OCI-LY1 (cell line): ENCODE data around the gene ADAM19.
"Not testable (repeated sequence)": the region's sequence is repeated elsewhere in the genome, so short reads cannot be mapped to it uniquely, and the experiment has no call there.

Experiments
- H2AFZ ChIP-seq: fragments of 200-600 bp; sonication (generic), shearing (Covaris generic); 2 replicates; pipeline ENCODE4 v1.6.0; 2014; ENCODE audit warnings: antibody characterized with exemption, mild to moderate bottlenecking, low read length
- H3F3A ChIP-seq: fragments of 200-600 bp; sonication (generic), shearing (Covaris generic); 2 replicates; pipeline ENCODE4 v1.6.0; 2014; ENCODE audit warnings: mild to moderate bottlenecking, antibody characterized with exemption, low read length, moderate library complexity; ENCODE audit not compliant: insufficient read depth
- H3K27ac ChIP-seq: fragments of 200-600 bp; sonication (generic); 2 replicates; pipeline ENCODE4 v1.5.1; 2014; ENCODE audit warnings: low read length, mixed run types, mild to moderate bottlenecking, low read depth; ENCODE audit not compliant: poor library complexity, severe bottlenecking
- H3K27me3 ChIP-seq: fragments of 200-600 bp; sonication (generic); 2 replicates; pipeline ENCODE4 v1.6.0; 2014; ENCODE audit warnings: antibody characterized with exemption, mild to moderate bottlenecking, low read length, moderate library complexity; ENCODE audit not compliant: insufficient read depth
- H3K36me3 ChIP-seq: fragments of 200-600 bp; sonication (generic); 2 replicates; pipeline ENCODE4 v1.6.1; 2014; ENCODE audit warnings: mild to moderate bottlenecking, antibody characterized with exemption, low read length, moderate library complexity, mixed read lengths; ENCODE audit not compliant: insufficient read depth
- H3K4me1 ChIP-seq: fragments of 200-600 bp; sonication (generic); 2 replicates; pipeline ENCODE4 v1.5.1; 2014; ENCODE audit warnings: mild to moderate bottlenecking, low read length, moderate library complexity; ENCODE audit not compliant: insufficient read depth, severe bottlenecking
- H3K4me2 ChIP-seq: fragments of 200-600 bp; sonication (generic), shearing (Covaris generic); 2 replicates; pipeline ENCODE4 v1.6.1; 2014; ENCODE audit warnings: low read length
- H3K4me3 ChIP-seq: fragments of 200-600 bp; sonication (generic); 2 replicates; pipeline ENCODE4 v1.5.1; 2014; ENCODE audit warnings: low read length, low read depth, mild to moderate bottlenecking, mixed read lengths; ENCODE audit not compliant: poor library complexity, severe bottlenecking
- H3K79me2 ChIP-seq: fragments of 200-600 bp; shearing (Covaris generic); 2 replicates; pipeline ENCODE4 v1.6.1; 2016; ENCODE audit warnings: mixed run types, low read length, mixed read lengths; ENCODE audit not compliant: insufficient read depth
- H3K9ac ChIP-seq: fragments of 200-600 bp; sonication (generic), shearing (Covaris generic); 2 replicates; pipeline ENCODE4 v1.6.1; 2014; ENCODE audit warnings: mild to moderate bottlenecking, low read length, mixed read lengths
- H3K9me2 ChIP-seq: fragments of 200-600 bp; sonication (generic), shearing (Covaris generic); 2 replicates; pipeline ENCODE4 v1.6.1; 2014; ENCODE audit warnings: low read depth, mild to moderate bottlenecking, low read length, mixed read lengths
- H3K9me3 ChIP-seq: fragments of 200-600 bp; shearing (Covaris generic); 2 replicates; pipeline ENCODE4 v1.6.1; 2014; ENCODE audit warnings: low read length, mixed read lengths
- H4K20me1 ChIP-seq: fragments of 200-600 bp; sonication (generic), shearing (Covaris generic); 2 replicates; pipeline ENCODE4 v1.6.0; 2016; ENCODE audit warnings: mild to moderate bottlenecking, low read length; ENCODE audit not compliant: insufficient read depth
- EZH2 ChIP-seq: fragments of 200-600 bp; sonication (generic), shearing (Covaris generic); IDR thresholded peaks from 2 replicates; pipeline ENCODE4 v1.8.0; 2017; ENCODE audit warnings: borderline replicate concordance, mixed run types, mild to moderate bottlenecking, antibody characterized with exemption, low read length, moderate library complexity, mixed read lengths
- TF ChIP-seq, protein P1 (sequence below): fragments of 200-600 bp; sonication (generic), shearing (Covaris generic); IDR thresholded peaks from 2 replicates; pipeline ENCODE4 v1.5.1; 2017; ENCODE audit warnings: mild to moderate bottlenecking, antibody characterized with exemption, low read length, moderate library complexity, mixed read lengths

ADAM19 gene

GRCh38 chr5:157485811-157486210 is 89.8 kb downstream of the ADAM19 start:
- Histone ChIP-seq H3K9ac (peak overlapping the region; percentile 23; the same call in 1 of the 2 replicates), H3K79me2 (no peaks in the 10 kb centered on the region), H3K9me3 (no peaks in the 10 kb centered on the region), H3K9me2 (no peaks in the 10 kb centered on the region), H3K4me2 (no peak overlapping the region), H3K4me1 (peaks cover 48% of the 10 kb centered on the region), H3K27me3 (no peaks in the 10 kb centered on the region), H2AFZ (no peak overlapping the region), H3K36me3 (no peaks in the 10 kb centered on the region), H3K27ac (peak overlapping the region; percentile 83), H4K20me1 (no peaks in the 10 kb centered on the region), H3K4me3 (no peak overlapping the region), H3F3A (no peaks in the 10 kb centered on the region)
- TF ChIP-seq EZH2, result no peak
- TF ChIP-seq, protein P1, sequence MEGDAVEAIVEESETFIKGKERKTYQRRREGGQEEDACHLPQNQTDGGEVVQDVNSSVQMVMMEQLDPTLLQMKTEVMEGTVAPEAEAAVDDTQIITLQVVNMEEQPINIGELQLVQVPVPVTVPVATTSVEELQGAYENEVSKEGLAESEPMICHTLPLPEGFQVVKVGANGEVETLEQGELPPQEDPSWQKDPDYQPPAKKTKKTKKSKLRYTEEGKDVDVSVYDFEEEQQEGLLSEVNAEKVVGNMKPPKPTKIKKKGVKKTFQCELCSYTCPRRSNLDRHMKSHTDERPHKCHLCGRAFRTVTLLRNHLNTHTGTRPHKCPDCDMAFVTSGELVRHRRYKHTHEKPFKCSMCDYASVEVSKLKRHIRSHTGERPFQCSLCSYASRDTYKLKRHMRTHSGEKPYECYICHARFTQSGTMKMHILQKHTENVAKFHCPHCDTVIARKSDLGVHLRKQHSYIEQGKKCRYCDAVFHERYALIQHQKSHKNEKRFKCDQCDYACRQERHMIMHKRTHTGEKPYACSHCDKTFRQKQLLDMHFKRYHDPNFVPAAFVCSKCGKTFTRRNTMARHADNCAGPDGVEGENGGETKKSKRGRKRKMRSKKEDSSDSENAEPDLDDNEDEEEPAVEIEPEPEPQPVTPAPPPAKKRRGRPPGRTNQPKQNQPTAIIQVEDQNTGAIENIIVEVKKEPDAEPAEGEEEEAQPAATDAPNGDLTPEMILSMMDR, result no peak

DNA sequence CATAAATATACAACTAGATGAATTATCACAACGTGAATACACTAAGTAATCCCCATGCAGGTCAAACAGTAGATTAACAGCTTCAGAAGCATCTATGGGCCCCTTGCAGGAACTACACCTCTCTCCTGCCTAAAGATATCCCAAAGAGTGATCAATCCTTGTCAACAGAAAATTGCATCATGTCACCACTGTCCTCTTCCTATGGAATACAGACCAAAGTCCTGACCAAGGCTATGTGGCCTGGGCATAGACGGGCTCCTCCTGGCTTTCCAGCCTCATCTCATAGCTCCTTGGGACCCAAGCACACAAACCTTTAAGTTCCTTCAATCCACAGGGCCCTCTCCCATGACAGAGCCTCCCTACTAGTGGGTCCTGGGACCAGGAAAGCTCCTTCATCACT is 90.2 kb downstream of the ADAM19 start:
- H3K9me2 ChIP-seq, result no peaks in the 10 kb centered on the region
- 0 out of 2 replicates have a peak overlapping the region, but pooled peaks have one; percentile 23 for H3K9ac ChIP-seq
- no peaks in the 10 kb centered on the region for H3K27me3 ChIP-seq
- no peaks in the 10 kb centered on the region for H3K36me3 ChIP-seq
- no peaks in the 10 kb centered on the region for H4K20me1 ChIP-seq
- H3F3A ChIP-seq, result no peaks in the 10 kb centered on the region
- H3K9me3 ChIP-seq, result no peaks in the 10 kb centered on the region
- TF ChIP-seq, protein P1, result no peak
- TF ChIP-seq EZH2, result no peak
- H3K27ac ChIP-seq, result peak overlapping the region; percentile 83
- H3K4me2 ChIP-seq, result no peak overlapping the region
- H3K4me1 ChIP-seq, result peaks cover 48% of the 10 kb centered on the region
- no peak overlapping the region for H2AFZ ChIP-seq
- no peaks in the 10 kb centered on the region for H3K79me2 ChIP-seq
- H3K4me3 ChIP-seq, result no peak overlapping the region

GRCh38 chr5:157484768-157485167 is 90.8 kb downstream of the ADAM19 start:
- Histone ChIP-seq H3K4me1 (peaks cover 48% of the 10 kb centered on the region), H3K9ac (no peak overlapping the region), H3K79me2 (no peaks in the 10 kb centered on the region), H4K20me1 (no peaks in the 10 kb centered on the region), H3K9me2 (no peaks in the 10 kb centered on the region), H3K27ac (peak overlapping the region; percentile 83), H3K4me3 (no peak overlapping the region), H3K36me3 (no peaks in the 10 kb centered on the region), H3K9me3 (no peaks in the 10 kb centered on the region), H3F3A (no peaks in the 10 kb centered on the region), H2AFZ (no peak overlapping the region), H3K27me3 (no peaks in the 10 kb centered on the region), H3K4me2 (no peak overlapping the region)
- TF ChIP-seq EZH2, result no peak
- TF ChIP-seq, protein P1, result no peak

DNA sequence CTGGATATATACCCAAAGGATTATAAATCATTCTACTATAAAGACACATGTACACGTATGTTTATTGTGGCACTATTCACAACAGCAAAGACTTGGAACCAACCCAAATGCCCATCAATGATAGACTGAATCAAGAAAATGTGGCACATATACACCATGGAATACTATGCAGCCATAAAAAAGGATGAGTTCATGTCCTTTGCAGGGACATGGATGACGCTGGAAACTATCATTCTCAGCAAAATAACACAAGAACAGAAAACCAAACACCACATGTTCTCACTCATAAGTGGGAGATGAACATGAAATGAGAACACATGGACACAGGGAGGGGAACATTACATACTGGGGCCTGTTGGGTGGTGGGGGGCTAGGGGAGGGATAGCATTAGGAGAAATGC is 92.9 kb downstream of the ADAM19 start:
- not testable (repeated sequence) for H3K79me2 ChIP-seq, H3K9ac ChIP-seq, H3F3A ChIP-seq, H3K27ac ChIP-seq, H3K9me2 ChIP-seq, H3K4me3 ChIP-seq, H3K27me3 ChIP-seq, H3K4me2 ChIP-seq, H4K20me1 ChIP-seq, H3K9me3 ChIP-seq, H2AFZ ChIP-seq, H3K36me3 ChIP-seq
- H3K4me1 ChIP-seq, result peaks cover 40% of the 10 kb centered on the region
